SK-N-SH treated with all-trans-retinoic acid at 6 μM for 48 hours (cell line): ENCODE results near the gene P2RY14.
"Not testable (repeated sequence)": the region's sequence is repeated elsewhere in the genome, so short reads cannot be mapped to it uniquely, and the experiment has no call there.

Source experiments
- ATAC-seq: fragments of 200-7000 bp; cut with Tn5 transposase; 3 replicates; pipeline ENCODE4 v1.9.1; 2020; ENCODE audit warnings: mild to moderate bottlenecking, moderate library complexity
- BACH2 ChIP-seq: fragments of 250-450 bp; sonication (Bioruptor Pico); IDR thresholded peaks from 2 replicates; pipeline ENCODE4 v1.9.0; 2021; ENCODE audit warnings: mild to moderate bottlenecking, borderline replicate concordance
- CREB5 ChIP-seq: fragments of 250-450 bp; sonication (Bioruptor Pico); IDR thresholded peaks from 2 replicates; pipeline ENCODE4 v1.5.1; 2020; ENCODE audit warnings: low read depth, mild to moderate bottlenecking, moderate library complexity
- CSDC2 ChIP-seq: fragments of 250-450 bp; sonication (Bioruptor Pico); IDR thresholded peaks from 2 replicates; pipeline ENCODE4 v1.5.0; 2020; ENCODE audit warnings: mild to moderate bottlenecking, moderate library complexity
- CSRNP3 ChIP-seq: fragments of 250-450 bp; sonication (Bioruptor Pico); IDR thresholded peaks from 2 replicates; pipeline ENCODE4 v1.5.1; 2021; ENCODE audit warnings: mild to moderate bottlenecking, moderate library complexity
- GLIS3 ChIP-seq: fragments of 250-450 bp; sonication (Bioruptor Pico); IDR thresholded peaks from 2 replicates; pipeline ENCODE4 v1.5.0; 2020; ENCODE audit warnings: mild to moderate bottlenecking, moderate library complexity
- ISL1 ChIP-seq: fragments of 250-450 bp; sonication (Bioruptor Pico); IDR thresholded peaks from 2 replicates; pipeline ENCODE4 v2.1.2; 2022; ENCODE audit warnings: mild to moderate bottlenecking, moderate library complexity
- OSR1 ChIP-seq: fragments of 250-450 bp; sonication (Bioruptor Pico); IDR thresholded peaks from 2 replicates; pipeline ENCODE4 v1.8.0; 2022; ENCODE audit warnings: moderate library complexity, mild to moderate bottlenecking, inconsistent platforms
- PATZ1 ChIP-seq: fragments of 250-450 bp; sonication (Bioruptor Pico); IDR thresholded peaks from 2 replicates; pipeline ENCODE4 v1.8.0; 2020; ENCODE audit warnings: mild to moderate bottlenecking, moderate library complexity, borderline replicate concordance
- POU6F1 ChIP-seq: fragments of 250-450 bp; sonication (Bioruptor Pico); IDR thresholded peaks from 2 replicates; pipeline ENCODE4 v1.8.0; 2021; ENCODE audit warnings: low read depth, mild to moderate bottlenecking, moderate library complexity, borderline replicate concordance
- PPARA ChIP-seq: fragments of 250-450 bp; sonication (Bioruptor Pico); IDR thresholded peaks from 2 replicates; pipeline ENCODE4 v1.5.0; 2020; ENCODE audit warnings: mild to moderate bottlenecking, borderline replicate concordance
- RARB ChIP-seq: fragments of 250-450 bp; sonication (Bioruptor Pico); IDR thresholded peaks from 2 replicates; pipeline ENCODE4 v1.8.0; 2021; ENCODE audit warnings: mild to moderate bottlenecking, moderate library complexity
- SNAI2 ChIP-seq: fragments of 250-450 bp; sonication (Bioruptor Pico); IDR thresholded peaks from 2 replicates; pipeline ENCODE4 v1.5.0; 2020; ENCODE audit warnings: mild to moderate bottlenecking, moderate library complexity
- TCF4 ChIP-seq: fragments of 250-450 bp; sonication (Bioruptor Pico); IDR thresholded peaks from 2 replicates; pipeline ENCODE4 v1.8.0; 2021; ENCODE audit warnings: mild to moderate bottlenecking, moderate library complexity, borderline replicate concordance
- TOX ChIP-seq: fragments of 250-450 bp; sonication (Bioruptor Pico); IDR thresholded peaks from 2 replicates; pipeline ENCODE4 v1.8.0; 2021; ENCODE audit warnings: mild to moderate bottlenecking, moderate library complexity, borderline replicate concordance
- ZC3H10 ChIP-seq: fragments of 250-450 bp; sonication (Bioruptor Pico); IDR thresholded peaks from 2 replicates; pipeline ENCODE4 v1.5.1; 2021; ENCODE audit warnings: mild to moderate bottlenecking, moderate library complexity
- ZFP3 ChIP-seq: fragments of 250-450 bp; sonication (Bioruptor Pico); IDR thresholded peaks from 2 replicates; pipeline ENCODE4 v1.5.0; 2020; ENCODE audit warnings: mild to moderate bottlenecking, moderate library complexity
- ZFP30 ChIP-seq: fragments of 450-650 bp; formaldehyde crosslinking; IDR thresholded peaks from 2 replicates; pipeline ENCODE4 v1.5.0; 2022; ENCODE audit warnings: mild to moderate bottlenecking, moderate library complexity
- ZNF70 ChIP-seq: fragments of 450-650 bp; formaldehyde crosslinking; IDR thresholded peaks from 2 replicates; pipeline ENCODE4 v1.5.0; 2020; ENCODE audit warnings: mild to moderate bottlenecking, moderate library complexity
- ZNF8 ChIP-seq: fragments of 450-650 bp; formaldehyde crosslinking; IDR thresholded peaks from 2 replicates; pipeline ENCODE4 v1.5.0; 2020; ENCODE audit warnings: mild to moderate bottlenecking, moderate library complexity
- TF ChIP-seq, protein P1 (sequence below): fragments of 250-450 bp; sonication (Bioruptor Pico); IDR thresholded peaks from 2 replicates; pipeline ENCODE4 v1.5.0; 2020; ENCODE audit warnings: mild to moderate bottlenecking, moderate library complexity

The P2RY14 gene

DNA sequence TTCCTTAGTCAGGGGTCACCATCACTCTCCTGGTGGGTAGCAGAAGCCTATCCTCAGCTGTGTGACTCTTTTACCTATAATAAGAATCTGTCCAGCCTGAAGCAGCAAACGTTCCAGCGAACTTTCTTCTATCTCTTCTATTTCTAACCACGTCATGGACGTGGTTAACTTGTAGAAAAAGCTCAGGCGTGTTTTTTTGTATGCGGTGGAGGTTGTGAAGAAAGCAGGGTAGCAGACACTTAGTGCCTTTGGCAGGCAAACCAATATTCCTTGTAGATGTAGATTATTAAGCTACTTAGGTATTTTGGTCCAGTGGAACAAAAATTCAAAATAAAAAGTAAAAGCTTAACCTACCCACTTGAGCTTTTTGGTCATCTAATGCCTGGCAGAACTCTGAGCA lies 43.5 kb downstream of the P2RY14 start (continued):
- no peak for TF ChIP-seq PATZ1 (CRISPR knock-in tag)
- TF ChIP-seq ZFP3 = no peak

DNA sequence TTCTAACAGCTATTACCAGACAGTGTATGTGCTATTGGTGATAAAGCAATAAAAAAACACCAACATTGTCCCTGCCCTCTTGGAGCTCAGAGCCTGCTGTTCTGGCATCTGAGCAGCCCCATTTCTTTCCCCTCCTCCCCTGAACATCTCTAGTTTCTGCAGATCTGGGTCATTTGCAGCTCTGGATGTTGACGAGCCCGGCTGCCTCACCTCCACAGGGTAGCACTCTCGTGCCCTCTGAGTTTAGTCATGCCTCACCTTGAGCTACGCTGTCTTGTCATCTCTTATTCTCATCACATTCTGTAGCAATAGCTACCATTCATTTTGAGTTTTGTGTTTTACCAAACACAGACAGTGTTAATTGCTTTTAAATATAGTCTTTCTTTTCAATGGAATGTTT lies 45.4 kb downstream of the P2RY14 start:
- TF ChIP-seq CSDC2 (CRISPR knock-in tag) (no peak), ZC3H10 (CRISPR knock-in tag) (no peak), PATZ1 (CRISPR knock-in tag) (no peak), ZFP30 (no peak)
- TF ChIP-seq, protein P1, sequence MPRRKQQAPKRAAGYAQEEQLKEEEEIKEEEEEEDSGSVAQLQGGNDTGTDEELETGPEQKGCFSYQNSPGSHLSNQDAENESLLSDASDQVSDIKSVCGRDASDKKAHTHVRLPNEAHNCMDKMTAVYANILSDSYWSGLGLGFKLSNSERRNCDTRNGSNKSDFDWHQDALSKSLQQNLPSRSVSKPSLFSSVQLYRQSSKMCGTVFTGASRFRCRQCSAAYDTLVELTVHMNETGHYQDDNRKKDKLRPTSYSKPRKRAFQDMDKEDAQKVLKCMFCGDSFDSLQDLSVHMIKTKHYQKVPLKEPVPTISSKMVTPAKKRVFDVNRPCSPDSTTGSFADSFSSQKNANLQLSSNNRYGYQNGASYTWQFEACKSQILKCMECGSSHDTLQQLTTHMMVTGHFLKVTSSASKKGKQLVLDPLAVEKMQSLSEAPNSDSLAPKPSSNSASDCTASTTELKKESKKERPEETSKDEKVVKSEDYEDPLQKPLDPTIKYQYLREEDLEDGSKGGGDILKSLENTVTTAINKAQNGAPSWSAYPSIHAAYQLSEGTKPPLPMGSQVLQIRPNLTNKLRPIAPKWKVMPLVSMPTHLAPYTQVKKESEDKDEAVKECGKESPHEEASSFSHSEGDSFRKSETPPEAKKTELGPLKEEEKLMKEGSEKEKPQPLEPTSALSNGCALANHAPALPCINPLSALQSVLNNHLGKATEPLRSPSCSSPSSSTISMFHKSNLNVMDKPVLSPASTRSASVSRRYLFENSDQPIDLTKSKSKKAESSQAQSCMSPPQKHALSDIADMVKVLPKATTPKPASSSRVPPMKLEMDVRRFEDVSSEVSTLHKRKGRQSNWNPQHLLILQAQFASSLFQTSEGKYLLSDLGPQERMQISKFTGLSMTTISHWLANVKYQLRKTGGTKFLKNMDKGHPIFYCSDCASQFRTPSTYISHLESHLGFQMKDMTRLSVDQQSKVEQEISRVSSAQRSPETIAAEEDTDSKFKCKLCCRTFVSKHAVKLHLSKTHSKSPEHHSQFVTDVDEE (CRISPR knock-in tag) = no peak
- ATAC-seq = no peak

DNA sequence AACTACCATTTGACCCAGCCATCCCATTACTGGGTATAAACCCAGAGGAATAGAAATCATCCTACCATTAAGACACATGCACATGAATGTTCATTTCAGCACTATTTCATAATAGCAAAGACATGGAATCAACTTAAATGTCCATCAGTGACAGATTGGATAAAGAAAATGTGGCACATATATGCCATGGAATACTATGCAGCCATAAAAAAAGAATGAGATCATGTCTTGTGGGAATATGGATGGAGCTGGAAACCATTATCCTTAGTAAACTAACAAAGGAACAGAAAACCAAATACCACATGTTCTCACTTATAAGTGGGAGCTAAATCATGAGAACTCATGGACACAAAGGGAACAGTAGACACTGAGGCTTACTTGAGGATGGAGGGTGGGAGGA lies 45.9 kb downstream of the P2RY14 start:
- ATAC-seq = not testable (repeated sequence)

GRCh38 chr3:151230646-151231045 lies 47.7 kb downstream of the P2RY14 start:
- no peak for TF ChIP-seq BACH2 (CRISPR knock-in tag)
- TF ChIP-seq SNAI2 = no peak
- TF ChIP-seq ISL1 (CRISPR knock-in tag) = no peak
- TF ChIP-seq ZNF70 (CRISPR knock-in tag) = no peak
- no peak for TF ChIP-seq CREB5 (CRISPR knock-in tag)
- TF ChIP-seq PPARA (CRISPR knock-in tag) = no peak
- TF ChIP-seq ZFP30 = no peak
- no peak for TF ChIP-seq ZC3H10 (CRISPR knock-in tag)
- no peak for TF ChIP-seq CSRNP3
- TF ChIP-seq TOX (CRISPR knock-in tag) = no peak
- TF ChIP-seq ZNF8 (CRISPR knock-in tag) = no peak
- TF ChIP-seq OSR1 (CRISPR knock-in tag) = no peak
- TF ChIP-seq RARB (CRISPR knock-in tag) = no peak
- no peak for TF ChIP-seq ZFP3
- no peak for TF ChIP-seq POU6F1
- no peak for TF ChIP-seq TCF4 (CRISPR knock-in tag)
- TF ChIP-seq CSDC2 (CRISPR knock-in tag) = no peak
- no peak for TF ChIP-seq PATZ1 (CRISPR knock-in tag)
- no peak for TF ChIP-seq GLIS3 (CRISPR knock-in tag)
- TF ChIP-seq, protein P1 (CRISPR knock-in tag) = no peak
- TF ChIP-seq, all 23 proteins: peak for 0
- no peak for ATAC-seq

More for the DNA sequence above, 45.9 kb downstream of the P2RY14 start:
- peak; percentile 51; the same call in 1 of the 2 replicates for TF ChIP-seq ZNF8 (CRISPR knock-in tag)
